HAP-1 (cell line): ENCODE measurements around the gene SPTBN4.

Source experiments
- DNase-seq, 2 experiments: peaks; one replicate each; pipeline ENCODE4 v3.0.0-alpha.2; 2016 to 2020; ENCODE audit warnings: low spot score in 2 of 2
- H3K27me3 ChIP-seq: fragments of 250-450 bp; sonication (Bioruptor Pico); 2 replicates; pipeline ENCODE4 v1.5.1; 2020; ENCODE audit warnings: low read depth, mild to moderate bottlenecking, moderate library complexity
- H3K36me3 ChIP-seq: fragments of 250-450 bp; sonication (Bioruptor Pico); replicated peaks from 2 replicates; pipeline ENCODE4 v1.5.1; 2020; ENCODE audit warnings: mild to moderate bottlenecking
- H3K4me1 ChIP-seq: fragments of 250-450 bp; sonication (Bioruptor Pico); 2 replicates; pipeline ENCODE4 v1.5.1; 2020; ENCODE audit warnings: mild to moderate bottlenecking
- H3K4me3 ChIP-seq: fragments of 250-450 bp; sonication (Bioruptor Pico); 2 replicates; pipeline ENCODE4 v1.5.1; 2020; ENCODE audit warnings: mild to moderate bottlenecking, moderate library complexity
- H3K9me3 ChIP-seq: fragments of 250-450 bp; sonication (Bioruptor Pico); 2 replicates; pipeline ENCODE4 v1.5.1; 2020; ENCODE audit warnings: mild to moderate bottlenecking, moderate library complexity
- in situ Hi-C: fragments of 300-500 bp; cut with MboI; formaldehyde crosslinking; loops from 3 replicates; pipeline ENCODE4 v1.14.3; 2020; ENCODE audit warnings: low sequenced_read_pairs, inconsistent platforms, mixed read lengths

Gene SPTBN4

DNA sequence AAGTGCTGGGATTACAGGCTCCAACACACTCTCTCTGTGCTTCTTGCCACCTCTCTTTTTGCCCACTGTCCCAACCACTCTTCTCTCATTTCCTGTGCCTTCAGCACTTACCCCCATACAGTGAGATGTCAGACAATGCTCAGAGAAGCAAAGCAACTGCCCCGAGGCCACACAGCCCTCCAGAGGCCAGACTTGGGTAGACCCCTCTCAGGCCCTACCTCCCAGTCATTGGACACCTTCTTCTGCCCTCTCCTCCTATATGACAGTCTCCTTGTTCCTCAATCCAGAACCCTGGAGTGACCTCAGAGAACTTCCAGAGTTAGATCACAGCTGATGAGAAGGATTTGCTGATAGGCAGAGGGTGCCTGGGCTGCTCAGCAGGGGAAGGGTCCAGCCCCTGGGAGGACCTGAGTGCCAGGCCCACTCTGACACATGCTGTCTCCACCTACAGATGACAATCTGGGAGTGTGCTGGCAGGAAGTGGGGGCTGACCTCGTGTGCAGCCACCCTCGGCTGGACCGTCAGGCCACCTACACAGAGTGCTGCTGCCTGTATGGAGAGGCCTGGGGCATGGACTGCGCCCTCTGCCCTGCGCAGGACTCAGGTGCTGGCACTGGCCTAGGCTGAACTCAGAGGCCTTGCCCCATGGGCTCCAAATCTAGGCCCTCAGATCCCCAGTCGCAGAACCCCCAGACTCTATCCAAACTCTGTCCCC is 158.8 kb downstream of the SPTBN4 start:
- H3K9me3 ChIP-seq: no peaks in the 10 kb centered on the region
- peaks cover 3% of the 10 kb centered on the region; the same call in 1 of the 2 replicates for H3K4me1 ChIP-seq
- peaks cover 20% of the 10 kb centered on the region for H3K36me3 ChIP-seq
- H3K4me3 ChIP-seq: no peak overlapping the region
- H3K27me3 ChIP-seq: no peaks in the 10 kb centered on the region
- in situ Hi-C loops: no loop called here
- no peak for DNase-seq
